H1 (cell line): Measurements from ENCODE around the gene PRKG2. TPM values are rescaled to one million over a fixed set of nuclear protein-coding genes. Genes with fewer than 3 reads are reported as not detected.

Source experiments
- CTCF ChIA-PET: fragments of 300-600 bp; sonication (Branson Sonifier 250); formaldehyde crosslinking; loops from one replicate; lab custom pipeline; 2021; ENCODE audit not compliant: partially characterized antibody; lab: Charles Lee
- POLR2A ChIA-PET: fragments of 300-600 bp; sonication (Branson Sonifier 250); formaldehyde crosslinking; loops from one replicate; lab custom pipeline; 2021; ENCODE audit warnings: inconsistent platforms; ENCODE audit not compliant: partially characterized antibody; lab: Charles Lee
- DNase-seq, 2 experiments: peaks; one replicate each; pipeline versions ENCODE4 v3.0.0 to v3.0.0-alpha.2; 2010 to 2022; ENCODE audit warnings: low spot score in 2 of 2, low read depth in 1 of 2, mixed read lengths in 1 of 2
- FAIRE-seq: peaks from 2 replicates; lab custom pipeline; 2011; peaks lifted over from hg19 to GRCh38; lab: Jason Lieb, UNC
- H2AFZ ChIP-seq: 2 replicates; pipeline ENCODE4 v1.8.1; 2012; ENCODE audit warnings: low read length, inconsistent platforms
- H2AK5ac ChIP-seq: 2 replicates; pipeline ENCODE4 v1.6.1; 2013; ENCODE audit warnings: low read depth, low read length
- H2BK120ac ChIP-seq: replicated peaks from 2 replicates; pipeline ENCODE3; 2013; ENCODE audit warnings: low read depth, low read length, inconsistent platforms
- H2BK12ac ChIP-seq: 2 replicates; pipeline ENCODE4 v1.6.1; 2013; ENCODE audit warnings: low read depth, low read length
- H2BK15ac ChIP-seq: 2 replicates; pipeline ENCODE4 v1.6.1; 2013; ENCODE audit warnings: low read length
- H2BK20ac ChIP-seq: 2 replicates; pipeline ENCODE4 v1.6.1; 2013; ENCODE audit warnings: low read length
- H2BK5ac ChIP-seq: 2 replicates; pipeline ENCODE4 v1.6.1; 2013; ENCODE audit warnings: low read depth, low read length
- H3K14ac ChIP-seq: 2 replicates; pipeline ENCODE4 v1.6.1; 2013; ENCODE audit warnings: inconsistent platforms; ENCODE audit not compliant: insufficient read length
- H3K18ac ChIP-seq: 2 replicates; pipeline ENCODE4 v1.6.1; 2013; ENCODE audit warnings: low read length; ENCODE audit errors: extremely low read depth
- H3K23ac ChIP-seq: 2 replicates; pipeline ENCODE4 v1.6.1; 2013; ENCODE audit warnings: inconsistent platforms; ENCODE audit not compliant: insufficient read length
- H3K23me2 ChIP-seq: 2 replicates; pipeline ENCODE4 v1.6.1; 2013; ENCODE audit warnings: low read depth, low read length
- H3K27ac ChIP-seq: 2 replicates; pipeline ENCODE4 v1.6.1; 2011; ENCODE audit warnings: low read depth, low read length, inconsistent platforms
- H3K27me3 ChIP-seq, 4 experiments: replicated peaks in 1 of 4; 1 replicate in 1 of 4; 2 replicates in 3 of 4; pipeline versions ENCODE4 v1.6.1 to v1.8.1; 2011 to 2013; ENCODE audit warnings: low read length in 3 of 4, mild to moderate bottlenecking in 3 of 4, inconsistent platforms in 2 of 4, mixed read lengths in 2 of 4, moderate library complexity in 1 of 4; ENCODE audit not compliant: control insufficient read depth in 3 of 4, insufficient read depth in 3 of 4; ENCODE audit errors: extremely low read depth in 1 of 4
- H3K36me3 ChIP-seq, 4 experiments: 2 replicates each; pipeline versions ENCODE4 v1.6.1 to v1.8.1; 2011 to 2013; ENCODE audit warnings: mild to moderate bottlenecking in 4 of 4, low read length in 3 of 4, moderate library complexity in 2 of 4, control low read depth in 1 of 4, inconsistent platforms in 1 of 4; ENCODE audit not compliant: insufficient read depth in 4 of 4, control insufficient read depth in 2 of 4
- H3K4ac ChIP-seq: replicated peaks from 2 replicates; pipeline ENCODE3; 2013; ENCODE audit warnings: low read length, low read depth, mixed read lengths, inconsistent platforms; ENCODE audit not compliant: insufficient read length
- H3K4me1 ChIP-seq, 4 experiments: replicated peaks in 1 of 4; 1 replicate in 1 of 4; 2 replicates in 3 of 4; pipeline versions ENCODE4 v1.6.1 to v1.8.1; 2011 to 2013; ENCODE audit warnings: low read length in 3 of 4, inconsistent platforms in 2 of 4, mixed read lengths in 1 of 4; ENCODE audit not compliant: insufficient read depth in 4 of 4, control insufficient read depth in 3 of 4
- H3K4me2 ChIP-seq, 2 experiments: 2 replicates each; pipeline versions ENCODE4 v1.6.1 to v1.8.1; 2011 to 2013; ENCODE audit warnings: low read depth in 2 of 2, low read length in 2 of 2, control low read depth in 1 of 2, inconsistent platforms in 1 of 2, mild to moderate bottlenecking in 1 of 2; ENCODE audit not compliant: insufficient read depth in 1 of 2
- H3K4me3 ChIP-seq, 4 experiments: fragments of 200-600, 300-600 bp in 1 of 4; sonication (generic), shearing (Covaris generic), sonication (Bioruptor Twin) in 1 of 4; 2 replicates each; pipeline versions ENCODE4 v1.5.1 to v1.8.1; 2011 to 2016; ENCODE audit warnings: low read length in 4 of 4, low read depth in 3 of 4, control low read depth in 2 of 4, inconsistent platforms in 2 of 4, mild to moderate bottlenecking in 2 of 4, mixed read lengths in 1 of 4, moderate library complexity in 1 of 4; ENCODE audit not compliant: insufficient read depth in 2 of 4; ENCODE audit errors: extremely low read depth in 1 of 4
- H3K56ac ChIP-seq: replicated peaks from 2 replicates; pipeline ENCODE3; 2013; ENCODE audit warnings: low read depth, mild to moderate bottlenecking, mixed read lengths, low read length, inconsistent platforms; ENCODE audit not compliant: insufficient read length
- H3K79me1 ChIP-seq: 2 replicates; pipeline ENCODE4 v1.6.1; 2013; ENCODE audit warnings: low read depth, low read length, control low read depth
- H3K79me2 ChIP-seq, 2 experiments: 2 replicates each; pipeline versions ENCODE4 v1.6.1 to v1.8.1; 2012 to 2013; ENCODE audit warnings: low read length in 2 of 2, mild to moderate bottlenecking in 2 of 2, inconsistent platforms in 1 of 2; ENCODE audit not compliant: insufficient read depth in 2 of 2, control insufficient read depth in 1 of 2
- H3K9ac ChIP-seq, 4 experiments: replicated peaks in 1 of 4; 1 replicate in 1 of 4; 2 replicates in 3 of 4; pipeline versions ENCODE4 v1.6.1 to v1.8.1; 2011 to 2013; ENCODE audit warnings: low read depth in 3 of 4, low read length in 3 of 4, control low read depth in 2 of 4, mild to moderate bottlenecking in 2 of 4, moderate library complexity in 2 of 4, inconsistent platforms in 1 of 4; ENCODE audit errors: extremely low read depth in 1 of 4
- H3K9me3 ChIP-seq, 2 experiments: 2 replicates each; pipeline versions ENCODE4 v1.6.1 to v1.8.1; 2012 to 2013; ENCODE audit warnings: mild to moderate bottlenecking in 2 of 2, moderate library complexity in 2 of 2, control low read depth in 1 of 2, inconsistent platforms in 1 of 2, low read depth in 1 of 2, low read length in 1 of 2, mixed read lengths in 1 of 2; ENCODE audit not compliant: insufficient read depth in 2 of 2
- H4K20me1 ChIP-seq, 2 experiments: replicated peaks in 1 of 2; 2 replicates each; pipeline versions ENCODE3 to v1.8.1; 2011 to 2013; ENCODE audit warnings: inconsistent platforms in 2 of 2, low read length in 2 of 2, mild to moderate bottlenecking in 1 of 2; ENCODE audit not compliant: insufficient read depth in 2 of 2, control insufficient read depth in 1 of 2
- H4K5ac ChIP-seq: 2 replicates; pipeline ENCODE4 v1.6.1; 2013; ENCODE audit warnings: low read length, low read depth, mixed read lengths, inconsistent platforms; ENCODE audit not compliant: insufficient read length
- H4K8ac ChIP-seq: 2 replicates; pipeline ENCODE4 v1.8.0; 2013; ENCODE audit warnings: mild to moderate bottlenecking, moderate library complexity, low read length, inconsistent platforms; ENCODE audit not compliant: insufficient read depth; ENCODE audit errors: extremely low read depth
- H4K91ac ChIP-seq: replicated peaks from 2 replicates; pipeline ENCODE3; 2013; ENCODE audit warnings: low read length, mixed read lengths, inconsistent platforms; ENCODE audit not compliant: insufficient read length
- CBX5 ChIP-seq: fragments of 300-800, 300-1000 bp; sonication (generic); IDR thresholded peaks from 2 replicates; pipeline ENCODE4 v1.7.1; 2016; ENCODE audit warnings: antibody characterized with exemption, low read length, low read depth
- RBBP5 ChIP-seq: IDR thresholded peaks from 2 replicates; pipeline ENCODE4 v1.7.1; 2012; ENCODE audit warnings: low read depth, mild to moderate bottlenecking, inconsistent platforms, low read length, moderate library complexity, borderline replicate concordance
- WGBS, 2 experiments: shearing (Covaris generic) in 1 of 2; methylation state at CpG; one replicate each; pipeline versions ENCODE4 v1.1.6 to v1.1.7; 2013 to 2015; ENCODE audit warnings: low lambda C conversion rate in 2 of 2, mixed read lengths in 2 of 2, inconsistent platforms in 1 of 2, low coverage in 1 of 2, missing lambda C conversion rate in 1 of 2; ENCODE audit not compliant: insufficient replicate concordance in 2 of 2, insufficient coverage in 1 of 2, insufficient read length in 1 of 2; ENCODE audit errors: extremely low coverage in 1 of 2, missing lambda C conversion rate in 1 of 2; 5-methylcytosine and 5-hydroxymethylcytosine counted together
- polyA plus RNA-seq, 7 experiments: library from polyadenylated mRNA; depleted of rRNA in 3 of 7; stranded (reverse) in 5 of 7; unstranded in 2 of 7; fragments of >200 nt in 5 of 7; fragments of 200-250 nt in 2 of 7; gene quantifications; 1 replicate in 5 of 7; 2 replicates in 1 of 7; 4 replicates in 1 of 7; pipeline versions ENCODE4 v1.2.1 to v1.2.3, GENCODE V29; 2011 to 2013; ENCODE audit warnings: missing spikeins in 2 of 7, mixed read lengths in 2 of 7
- total RNA-seq: library from RNA; stranded (reverse); fragmentation: NEBNext Ultra II Directional; extraction: Animal tissue kit (Norgen Biotek cat#: 25700); gene quantifications from 2 replicates; pipeline ENCODE4 v1.2.1, GENCODE V29; 2021

Gene PRKG2
- total and polyA plus RNA-seq, 2 of the 8 experiments (the other 6 are each of a cell fraction or from before 2014, with no cell fraction given): 0.45 to 1.2 TPM

DNA sequence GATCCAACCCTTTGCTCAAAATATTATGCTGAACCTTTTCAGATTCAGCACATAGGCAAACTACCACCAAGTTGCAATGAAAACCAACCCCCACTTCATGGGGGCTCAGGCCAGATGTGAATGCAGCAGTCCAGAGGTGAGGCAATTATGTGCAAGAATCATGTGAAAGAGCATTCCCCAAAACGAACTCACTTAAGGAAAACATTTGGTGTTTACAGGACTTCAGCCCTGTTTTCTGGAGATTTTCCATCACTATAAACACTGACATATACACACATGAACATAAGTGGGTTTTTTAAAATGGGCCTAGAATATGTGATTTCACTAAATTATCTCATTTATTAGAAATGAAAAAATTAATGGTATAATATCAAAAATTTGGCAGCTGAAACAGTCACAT is 153.0 kb downstream of the PRKG2 start:
- Histone ChIP-seq H2BK5ac (no peak overlapping the region), H4K91ac (no peak overlapping the region), H3K79me2 (no peaks in the 10 kb centered on the region), H3K27ac (no peak overlapping the region), H2BK12ac (no peak overlapping the region), H3K4me1 (no peaks in the 10 kb centered on the region), H3K23me2 (no peaks in the 10 kb centered on the region), H3K4me2 (no peak overlapping the region), H3K9ac (no peak overlapping the region), H3K4me3 (no peak overlapping the region), H3K14ac (no peak overlapping the region), H4K20me1 (no peaks in the 10 kb centered on the region), H3K4ac (no peak overlapping the region), H3K18ac (no peak overlapping the region), H4K5ac (no peak overlapping the region), H3K79me1 (no peaks in the 10 kb centered on the region), H3K23ac (no peak overlapping the region), H2AFZ (no peak overlapping the region), H3K27me3 (no peaks in the 10 kb centered on the region), H2AK5ac (no peak overlapping the region), H3K9me3 (no peaks in the 10 kb centered on the region), H2BK120ac (no peak overlapping the region), H3K56ac (no peak overlapping the region), H3K36me3 (no peaks in the 10 kb centered on the region), H2BK15ac (no peak overlapping the region), H2BK20ac (no peak overlapping the region), H4K8ac (no peak overlapping the region)
- TF ChIP-seq RBBP5 (no peak), CBX5 (no peak)
- CTCF ChIA-PET: interaction anchor here (0.9 to 1.3 kb wide), 3 partner anchors 11 to 283 kb away, joined by 3 to 4 read pairs (median 3); no protein-coding TSS in a partner anchor
- WGBS, 2 experiments: 79% methylated on average over 1 of the region's 1 CpG; no CpG with 5 or more reads in 1 of the 2 experiments
- POLR2A ChIA-PET: no interaction called here
- FAIRE-seq (no peak), DNase-seq (no peak)
